Measurements from ENCODE around the gene CNOT6L. TPM values are rescaled to one million over a fixed set of nuclear protein-coding genes. Genes with fewer than 3 reads are reported as not detected.
A peak's percentile ranks its signal among the peaks of the same experiment; 100 is the strongest.

Gene CNOT6L
- total RNA-seq, 2 donors from 2014 or later, result 17.5 to 19.2 TPM

DNA sequence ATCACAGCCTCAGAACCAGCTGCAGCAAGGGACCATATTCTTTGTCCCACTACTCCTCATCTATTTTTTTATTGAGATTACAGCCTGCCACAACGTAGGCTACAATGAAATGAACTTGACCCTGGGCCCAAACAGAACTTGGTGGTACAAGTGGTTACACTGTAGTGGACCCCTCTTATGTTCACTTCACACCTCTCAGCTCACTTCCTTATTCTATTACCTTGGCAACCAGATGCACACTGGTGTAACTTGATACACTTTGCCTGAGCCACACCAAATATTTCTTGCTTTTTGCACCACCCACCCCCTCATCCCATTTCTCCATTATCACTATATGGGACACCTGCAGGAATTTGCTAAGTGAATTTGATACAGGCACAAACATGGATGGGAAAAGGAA is 107.7 kb downstream of the CNOT6L start:
- H3K27ac ChIP-seq, result peak overlapping the region; percentile 4 to 69 (median 36)
- no peak for ATAC-seq
- no peak overlapping the region for H3K4me3 ChIP-seq
- H3K27me3 ChIP-seq, result no peaks in the 10 kb centered on the region
- DNase-seq, result no peak
- intact Hi-C loops (cut with DNase I), result no loop called here
- TF ChIP-seq POLR2A (IDR thresholded peaks at IDR 0.05), result no peak
- TF ChIP-seq, protein P1, sequence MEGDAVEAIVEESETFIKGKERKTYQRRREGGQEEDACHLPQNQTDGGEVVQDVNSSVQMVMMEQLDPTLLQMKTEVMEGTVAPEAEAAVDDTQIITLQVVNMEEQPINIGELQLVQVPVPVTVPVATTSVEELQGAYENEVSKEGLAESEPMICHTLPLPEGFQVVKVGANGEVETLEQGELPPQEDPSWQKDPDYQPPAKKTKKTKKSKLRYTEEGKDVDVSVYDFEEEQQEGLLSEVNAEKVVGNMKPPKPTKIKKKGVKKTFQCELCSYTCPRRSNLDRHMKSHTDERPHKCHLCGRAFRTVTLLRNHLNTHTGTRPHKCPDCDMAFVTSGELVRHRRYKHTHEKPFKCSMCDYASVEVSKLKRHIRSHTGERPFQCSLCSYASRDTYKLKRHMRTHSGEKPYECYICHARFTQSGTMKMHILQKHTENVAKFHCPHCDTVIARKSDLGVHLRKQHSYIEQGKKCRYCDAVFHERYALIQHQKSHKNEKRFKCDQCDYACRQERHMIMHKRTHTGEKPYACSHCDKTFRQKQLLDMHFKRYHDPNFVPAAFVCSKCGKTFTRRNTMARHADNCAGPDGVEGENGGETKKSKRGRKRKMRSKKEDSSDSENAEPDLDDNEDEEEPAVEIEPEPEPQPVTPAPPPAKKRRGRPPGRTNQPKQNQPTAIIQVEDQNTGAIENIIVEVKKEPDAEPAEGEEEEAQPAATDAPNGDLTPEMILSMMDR (IDR thresholded peaks at IDR 0.05), result no peak
- H3K36me3 ChIP-seq (replicated peaks in 1 of 2; ENCODE audit: insufficient read depth in 1 of 2, low read depth in 2 of 2), result no peaks in the 10 kb centered on the region
- WGBS, 2 donors, result 25 to 35% methylated on average over 1 of the region's 1 CpG
- H3K4me1 ChIP-seq, result peaks cover 51% of the 10 kb centered on the region
- H3K9me3 ChIP-seq, result no peaks in the 10 kb centered on the region

DNA sequence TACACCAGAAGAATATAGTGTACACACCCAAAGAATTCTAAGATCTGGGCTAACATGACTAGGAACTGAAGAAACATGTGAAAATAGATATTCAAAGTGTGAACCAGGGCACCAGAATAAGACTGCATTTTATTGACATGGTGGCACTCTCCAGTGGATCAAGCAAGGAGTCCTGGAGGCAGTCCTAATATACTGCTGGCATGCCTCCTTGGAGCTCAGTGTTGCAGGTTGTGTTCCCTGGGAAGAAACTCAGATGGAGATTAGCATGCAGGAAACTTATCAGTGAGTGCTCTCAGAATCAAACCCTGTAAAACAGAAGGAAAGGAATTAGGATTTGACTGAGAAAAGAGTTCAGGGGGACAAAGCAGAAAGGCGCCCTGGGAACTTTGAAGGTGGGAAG is 108.5 kb downstream of the CNOT6L start:
- peak; percentile 23 to 68 (median 50) for DNase-seq
- Histone ChIP-seq H3K9me3 (no peaks in the 10 kb centered on the region), H3K36me3 (replicated peaks in 1 of 2; ENCODE audit: insufficient read depth in 1 of 2, low read depth in 2 of 2) (no peaks in the 10 kb centered on the region), H3K27me3 (no peaks in the 10 kb centered on the region), H3K27ac (peak overlapping the region; percentile 4 to 69 (median 36)), H3K4me3 (no peak overlapping the region), H3K4me1 (peaks cover 51% of the 10 kb centered on the region)
- 39 to 69% methylated on average over 1 of the region's 1 CpG for WGBS, 2 donors
- ATAC-seq, result peak; percentile 59
- TF ChIP-seq, protein P1 (IDR thresholded peaks at IDR 0.05), result no peak
- TF ChIP-seq POLR2A (IDR thresholded peaks at IDR 0.05), result no peak
- intact Hi-C loops (cut with DNase I), result no loop called here

- intact Hi-C loops (cut with DNase I), result no loop called here
- no peaks in the 10 kb centered on the region for H3K36me3 ChIP-seq (replicated peaks in 1 of 2; ENCODE audit: insufficient read depth in 1 of 2, low read depth in 2 of 2)
- H3K4me1 ChIP-seq, result peaks cover 51% of the 10 kb centered on the region
- no peak overlapping the region for H3K4me3 ChIP-seq
- TF ChIP-seq, protein P1 (IDR thresholded peaks at IDR 0.05), result no peak
- no peak for TF ChIP-seq POLR2A (IDR thresholded peaks at IDR 0.05)
- no peaks in the 10 kb centered on the region for H3K27me3 ChIP-seq
- ATAC-seq, result no peak
- no peaks in the 10 kb centered on the region for H3K9me3 ChIP-seq
- no peak for DNase-seq
- WGBS, 2 donors, result 68 to 70% methylated on average over 1 of the region's 1 CpG
- no peak overlapping the region for H3K27ac ChIP-seq
Observed at GRCh38 chr4:77710059-77710458, 109.1 kb downstream of the CNOT6L start.

DNA sequence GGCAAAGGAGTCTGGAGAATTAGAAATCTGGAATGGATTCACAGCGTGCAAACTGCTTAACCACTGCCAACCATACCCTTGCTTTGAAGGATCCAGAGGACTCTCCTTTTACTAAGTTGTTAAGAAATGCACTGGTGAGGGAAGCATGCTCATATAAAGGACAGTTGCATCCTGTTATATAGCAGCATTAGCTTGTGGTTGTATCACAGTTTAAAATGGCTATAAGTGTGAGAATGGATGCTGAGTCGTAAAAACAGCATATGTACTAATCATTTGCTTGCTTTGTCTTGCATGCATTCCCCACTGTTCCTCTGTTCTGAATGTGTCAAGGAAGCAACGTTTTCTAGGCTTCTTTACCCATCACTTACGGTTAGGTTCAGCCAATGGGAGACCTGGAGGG is 112.5 kb downstream of the CNOT6L start:
- no peak for DNase-seq
- Histone ChIP-seq H3K4me1 (peaks cover 19% of the 10 kb centered on the region), H3K27me3 (no peaks in the 10 kb centered on the region), H3K4me3 (no peak overlapping the region), H3K27ac (no peak overlapping the region), H3K9me3 (no peaks in the 10 kb centered on the region), H3K36me3 (replicated peaks in 1 of 2; ENCODE audit: insufficient read depth in 1 of 2, low read depth in 2 of 2) (no peaks in the 10 kb centered on the region)
- ATAC-seq, result no peak
- intact Hi-C loops (cut with DNase I), result no loop called here
- 69 to 79% methylated on average over 4 of the region's 4 CpGs for WGBS, 2 donors
- no peak for TF ChIP-seq POLR2A (IDR thresholded peaks at IDR 0.05)
- TF ChIP-seq, protein P1 (IDR thresholded peaks at IDR 0.05), result no peak

- Histone ChIP-seq H3K9me3 (no peaks in the 10 kb centered on the region), H3K27ac (no peak overlapping the region), H3K4me1 (no peaks in the 10 kb centered on the region), H3K36me3 (replicated peaks in 1 of 2; ENCODE audit: insufficient read depth in 1 of 2, low read depth in 2 of 2) (no peaks in the 10 kb centered on the region), H3K4me3 (no peak overlapping the region), H3K27me3 (no peaks in the 10 kb centered on the region)
- DNase-seq (no peak), ATAC-seq (no peak)
- TF ChIP-seq, protein P1 (IDR thresholded peaks at IDR 0.05), result no peak
- TF ChIP-seq POLR2A (IDR thresholded peaks at IDR 0.05), result no peak
- WGBS, 2 donors, result 84 to 90% methylated on average over 1 of the region's 1 CpG
- intact Hi-C loops (cut with DNase I), result no loop called here
Observed at GRCh38 chr4:77703666-77704065, 115.5 kb downstream of the CNOT6L start.
